Activated CD4-positive, alpha-beta T cell treated with anti-CD3 and anti-CD28 coated beads, Interleukin-2, amount 50 U/mL, for 16 hours (primary cell): Measurements from ENCODE around the gene CLRN1.

Source experiments
- DNase-seq: peaks from one replicate; pipeline ENCODE4 v3.0.0-alpha.2; 2020

CLRN1 gene

DNA sequence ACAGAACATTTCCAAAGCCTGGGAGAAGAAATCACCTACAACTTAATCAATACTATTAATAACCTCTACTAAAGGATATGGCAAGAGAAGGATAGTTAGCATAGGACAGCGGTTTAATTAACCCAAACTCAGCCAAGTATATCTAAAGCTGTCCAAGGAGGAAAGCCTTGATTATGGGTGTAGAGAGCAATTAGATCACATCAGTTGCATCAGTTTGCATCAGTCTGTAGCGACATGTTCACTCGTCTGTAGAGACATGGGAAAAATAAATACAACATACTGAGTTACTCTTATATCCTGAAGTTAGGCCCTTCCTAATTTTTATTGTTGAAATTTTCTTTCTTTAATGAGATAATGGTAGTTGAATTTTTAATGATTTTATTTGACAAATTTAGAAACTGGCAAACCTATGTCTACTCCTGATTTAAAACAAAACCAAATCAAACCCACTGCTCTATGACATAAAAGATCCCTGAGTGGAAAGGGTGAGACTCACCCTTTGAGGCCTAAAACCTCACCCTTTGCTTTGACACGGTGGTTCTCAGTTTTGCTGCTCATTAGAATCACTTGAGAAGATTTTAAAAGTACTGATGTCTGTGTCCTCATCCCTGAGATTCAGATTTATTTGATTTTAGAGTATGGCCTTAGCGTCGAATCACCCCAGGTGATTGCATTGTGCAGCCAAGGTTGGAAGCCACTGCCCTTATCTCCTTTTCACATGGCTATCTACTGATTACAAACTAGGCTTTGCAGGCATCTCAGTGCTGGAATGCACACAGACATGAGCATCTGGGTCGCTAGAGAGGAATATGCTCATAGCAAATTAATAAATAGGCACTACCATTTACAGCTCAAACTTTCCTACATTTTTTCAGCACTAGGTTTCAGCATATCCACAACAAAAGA lies 2.8 kb upstream of the CLRN1 start:
- DNase-seq, result no peak

DNA sequence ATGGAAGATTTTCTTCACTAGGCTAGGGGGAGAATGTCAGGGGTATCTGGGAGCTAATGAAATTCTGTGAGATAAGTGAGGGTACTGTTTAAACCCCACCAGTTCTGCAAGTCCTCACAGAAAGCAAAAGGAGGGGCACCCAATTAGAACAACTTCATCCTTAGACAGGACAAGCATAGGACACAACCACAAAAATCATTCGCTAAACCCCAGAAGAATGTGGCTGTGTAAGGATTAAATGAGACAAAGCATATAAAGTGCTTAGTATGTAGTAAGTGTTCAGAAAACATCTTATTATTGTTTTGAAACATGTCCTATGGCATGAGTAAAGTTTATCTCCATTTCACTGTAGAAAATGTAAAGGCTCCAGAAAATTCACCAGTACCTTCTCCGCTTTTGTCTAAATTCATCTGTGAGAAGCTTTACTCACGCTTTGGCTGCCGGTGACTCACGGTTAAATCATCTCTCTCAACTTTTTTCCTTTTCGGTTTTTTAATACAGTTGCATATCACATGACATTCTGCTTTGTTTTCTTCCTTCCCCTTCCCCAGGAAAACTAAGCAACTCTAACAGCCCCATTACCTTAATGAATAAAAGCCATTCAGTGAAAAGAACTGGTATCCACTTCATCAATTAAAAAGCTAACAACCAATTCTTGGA lies 1.7 kb downstream of the CLRN1 start:
- no peak for DNase-seq

DNA sequence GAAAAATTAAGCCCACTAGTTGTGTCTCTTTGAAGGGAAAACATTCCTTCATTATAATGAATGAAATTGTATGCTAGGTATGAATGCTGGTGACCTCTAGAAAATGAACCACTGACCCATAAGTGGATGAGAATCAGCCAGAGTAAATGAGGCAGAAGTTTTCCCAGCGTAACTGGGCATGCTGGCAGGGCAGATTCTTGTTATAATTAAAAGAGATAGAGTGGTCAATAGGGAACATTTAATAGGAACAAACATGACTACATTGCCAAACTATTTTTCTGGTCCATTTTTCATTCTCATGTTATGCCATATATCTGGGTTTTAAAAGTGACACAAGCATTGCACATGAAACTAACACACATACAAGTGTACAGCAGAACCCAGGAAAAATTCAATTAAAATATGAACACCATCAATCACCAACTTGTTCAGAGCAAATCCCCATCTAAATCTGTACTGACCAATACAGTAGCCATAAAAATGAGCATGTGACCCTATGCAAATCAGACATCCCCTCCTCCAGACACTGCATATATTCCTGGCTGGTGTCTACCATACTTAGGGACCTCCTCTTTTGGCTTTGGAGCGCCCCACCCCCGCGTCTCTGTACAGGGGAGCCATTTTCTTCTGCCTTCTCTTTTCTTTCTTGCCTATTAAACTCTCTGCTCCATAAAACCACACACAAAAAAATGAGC lies 4.0 kb downstream of the CLRN1 start:
- no peak for DNase-seq

DNA sequence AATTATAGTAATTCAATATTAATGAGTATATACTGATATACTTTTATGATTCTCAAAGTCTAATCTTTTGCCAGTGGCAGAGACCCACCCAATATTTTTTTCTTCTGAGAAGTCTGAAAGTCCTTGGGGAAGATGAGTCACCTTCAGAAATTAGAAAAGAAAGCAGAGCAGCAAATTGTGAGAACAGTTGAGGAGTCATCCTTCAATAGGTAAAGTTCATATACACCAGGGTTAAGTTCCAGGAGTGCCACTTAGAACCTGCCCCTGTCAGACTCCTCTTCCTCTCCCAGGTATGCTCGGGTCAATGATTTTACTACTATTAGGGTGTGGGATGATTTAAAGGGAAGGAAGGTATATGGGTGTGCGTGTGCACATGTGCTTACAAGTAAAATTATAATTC lies 7.1 kb downstream of the CLRN1 start:
- no peak for DNase-seq

DNA sequence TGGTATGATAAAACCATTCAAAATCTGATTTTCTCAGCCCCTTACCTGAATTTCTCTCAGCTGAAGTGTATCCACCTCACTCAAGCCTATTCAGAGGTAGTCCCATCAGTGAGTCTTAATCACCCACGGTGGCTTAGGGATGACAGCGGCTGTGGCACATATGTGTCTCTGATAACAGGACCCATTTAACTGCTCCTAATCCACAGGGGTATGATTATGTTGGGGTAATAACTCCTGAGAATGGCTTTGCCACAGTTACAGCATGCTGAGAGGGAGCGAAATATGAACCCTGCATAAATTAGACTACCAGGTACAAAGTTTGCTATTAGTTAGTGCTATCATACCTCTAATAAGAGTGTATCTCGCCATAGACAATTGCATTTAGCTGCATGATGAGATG lies 10.6 kb downstream of the CLRN1 start:
- DNase-seq, result no peak

DNA sequence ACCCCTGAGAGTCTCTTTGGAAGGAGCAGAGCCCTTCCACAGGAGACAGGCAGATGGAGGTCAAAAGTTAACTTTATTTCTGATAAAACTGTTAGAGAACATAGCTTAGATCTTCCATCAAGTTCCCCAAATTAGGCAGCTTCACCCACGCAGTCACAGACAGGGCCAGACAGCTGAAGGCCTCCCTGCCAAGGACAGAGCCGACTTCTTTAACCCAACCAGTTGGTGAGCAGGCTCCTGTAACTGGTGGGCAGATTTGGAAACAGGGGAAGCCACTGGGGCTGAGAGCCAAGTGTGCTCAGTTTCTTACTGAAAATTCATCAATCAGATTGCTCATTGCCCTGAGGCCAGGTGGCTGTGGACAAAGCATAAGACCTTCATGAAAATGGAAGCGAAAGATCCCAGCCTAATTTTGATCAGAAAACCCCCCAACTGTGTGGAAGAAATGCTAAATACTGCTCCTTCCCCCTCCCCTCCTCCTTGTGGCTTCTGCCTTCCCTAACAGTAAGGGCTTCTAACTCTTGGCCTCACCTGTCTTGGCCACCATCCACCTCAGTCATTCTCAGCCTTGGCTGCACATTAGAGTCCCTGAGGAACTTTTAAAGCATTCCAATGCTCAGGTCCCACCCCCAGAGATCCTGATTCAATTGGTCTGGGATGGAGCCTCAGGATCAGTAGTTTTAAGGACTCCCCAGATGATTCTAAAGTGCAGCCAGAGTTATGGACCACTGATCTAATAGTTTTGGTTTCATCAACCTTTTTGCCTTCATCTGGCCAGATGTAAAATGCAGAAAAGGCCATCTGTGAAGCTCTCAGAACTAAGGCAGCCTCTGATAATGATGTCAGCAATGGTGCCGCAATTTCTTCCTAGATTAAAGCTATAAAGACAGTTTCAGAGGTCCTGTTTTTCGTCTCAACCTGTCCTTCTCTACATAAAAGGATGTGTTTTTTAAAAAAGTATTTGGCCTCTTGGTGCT lies 11.5 kb downstream of the CLRN1 start:
- DNase-seq, result no peak

DNA sequence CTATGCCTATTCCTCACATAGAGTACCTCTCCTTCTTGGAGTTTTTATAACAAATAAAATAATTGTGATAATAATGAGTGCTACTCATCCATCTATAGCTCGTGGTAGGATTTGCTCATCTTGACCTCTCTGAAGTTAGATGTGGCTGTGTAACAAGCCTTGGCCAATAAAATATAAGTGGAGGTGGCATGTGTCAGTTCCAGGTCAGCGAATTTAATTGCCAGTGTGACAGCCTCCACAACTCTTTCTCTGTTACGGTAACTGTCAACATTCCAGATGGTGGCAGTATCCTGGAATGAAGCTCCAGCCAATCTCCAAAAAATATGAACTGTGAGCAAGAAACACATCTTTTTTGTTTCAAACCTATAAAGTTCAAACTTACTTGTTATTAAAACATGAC lies 13.8 kb downstream of the CLRN1 start:
- DNase-seq, result no peak

DNA sequence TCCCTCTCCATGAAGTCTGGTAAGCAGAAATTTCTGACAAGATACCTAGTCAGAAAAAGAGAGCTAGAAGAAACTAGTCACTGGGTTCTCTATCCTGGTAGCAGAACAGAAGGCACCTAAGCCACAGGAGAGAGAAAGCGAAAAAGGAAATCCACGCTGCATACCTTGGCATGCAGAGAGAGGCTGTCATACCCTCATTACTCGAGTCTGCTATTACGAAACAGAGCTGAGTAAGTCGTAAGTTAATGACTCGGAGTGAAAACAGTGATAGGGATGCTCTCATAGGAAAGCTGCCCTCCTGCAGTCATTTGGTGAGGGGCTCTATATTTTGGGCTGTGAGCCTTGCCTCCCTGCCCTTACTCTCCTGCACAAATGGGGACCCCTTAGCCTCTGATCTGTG lies 16.2 kb downstream of the CLRN1 start:
- peak; percentile 39 for DNase-seq

DNA sequence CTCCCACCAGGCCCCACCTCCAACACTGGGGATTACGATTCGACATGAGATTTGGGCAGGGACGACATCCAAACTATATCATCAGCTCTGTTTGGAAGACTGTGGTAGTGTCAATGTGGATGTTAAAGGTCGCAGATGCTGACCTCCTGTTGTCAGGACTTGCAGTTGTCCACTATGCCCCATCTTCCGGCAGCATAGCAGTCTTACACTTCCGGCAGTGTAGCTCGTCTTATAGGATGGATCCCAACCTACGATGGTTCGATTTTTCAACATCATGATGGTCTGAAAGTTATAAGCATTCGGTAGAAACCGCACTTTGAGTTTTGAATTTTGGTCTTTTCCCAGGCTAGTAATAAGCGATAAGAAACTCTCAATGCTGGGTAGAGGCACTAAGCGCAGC lies 20.6 kb downstream of the CLRN1 start:
- no peak for DNase-seq

DNA sequence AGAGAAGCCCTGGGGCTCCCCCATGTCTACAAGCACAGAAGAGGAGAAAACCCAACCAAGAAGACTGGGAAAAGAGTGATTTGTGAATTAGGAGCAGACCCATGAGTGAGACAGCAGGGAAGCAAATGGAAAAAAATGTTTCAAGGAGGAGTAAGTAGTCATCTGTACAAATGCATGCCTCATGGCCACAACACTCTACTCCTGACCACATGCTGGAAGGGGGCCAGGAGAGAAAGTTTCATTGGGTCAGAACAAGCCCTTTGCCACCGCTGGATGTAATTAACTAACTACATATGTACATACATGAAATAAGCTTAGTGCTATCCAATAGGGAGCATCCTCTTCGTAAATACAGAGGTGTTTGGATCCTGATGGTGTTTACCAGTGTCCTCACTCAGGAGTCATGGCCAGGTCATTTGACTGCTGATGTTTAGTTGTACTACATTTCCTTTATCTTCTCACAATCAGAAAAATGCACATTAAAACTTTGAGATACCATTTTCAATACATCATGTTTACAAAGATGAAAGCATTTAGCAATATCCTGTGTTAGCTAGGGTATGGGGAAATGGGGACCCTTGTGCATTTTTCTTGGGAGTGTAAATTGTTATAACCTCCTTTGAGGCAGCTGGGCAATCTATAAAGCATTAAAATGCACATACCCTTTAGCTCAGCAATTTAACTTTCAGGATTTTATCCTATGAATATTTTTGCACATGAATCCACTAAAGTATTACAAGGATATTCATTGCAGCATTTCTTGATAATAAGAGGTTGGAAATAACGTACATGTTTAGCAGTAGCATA lies 27.1 kb downstream of the CLRN1 start:
- DNase-seq, result no peak

DNA sequence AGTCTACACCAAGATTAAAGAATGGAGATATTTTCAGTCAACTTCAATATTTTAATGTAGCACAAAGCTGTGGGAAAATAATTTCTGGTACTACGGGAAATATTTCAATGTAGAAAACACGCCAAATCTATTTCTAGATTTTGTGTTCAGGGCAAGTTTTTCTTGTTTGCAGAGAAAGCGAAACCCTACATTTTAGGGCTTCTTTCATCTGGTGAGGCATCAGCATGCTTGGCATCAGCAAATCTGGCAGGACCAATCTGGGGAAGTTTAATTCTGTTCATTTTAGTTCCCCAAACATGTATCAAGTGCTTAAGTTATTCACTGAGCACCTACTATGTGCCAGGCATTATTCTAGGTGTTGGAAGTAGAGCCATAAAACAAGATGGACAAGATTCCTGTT lies 30.3 kb downstream of the CLRN1 start:
- DNase-seq, result no peak

DNA sequence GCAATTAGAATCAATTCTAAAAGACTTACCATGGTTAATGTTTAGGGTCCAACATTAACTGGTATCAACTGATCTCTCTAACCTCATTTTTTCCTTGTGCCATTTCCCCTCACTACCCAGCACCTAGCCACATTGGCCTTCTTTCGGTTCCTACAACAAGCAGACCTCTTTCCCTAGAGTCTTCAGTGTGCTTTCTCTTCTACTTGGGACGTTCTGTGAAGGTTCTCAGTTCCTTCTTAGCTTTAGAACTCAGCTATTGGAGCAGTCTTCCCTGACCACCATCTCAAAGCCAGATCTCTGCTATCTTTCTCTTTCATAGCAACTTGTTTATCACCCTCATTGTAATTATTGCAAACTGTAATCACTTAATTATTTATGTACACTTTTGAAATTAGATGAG lies 35.8 kb downstream of the CLRN1 start:
- DNase-seq, result no peak

DNA sequence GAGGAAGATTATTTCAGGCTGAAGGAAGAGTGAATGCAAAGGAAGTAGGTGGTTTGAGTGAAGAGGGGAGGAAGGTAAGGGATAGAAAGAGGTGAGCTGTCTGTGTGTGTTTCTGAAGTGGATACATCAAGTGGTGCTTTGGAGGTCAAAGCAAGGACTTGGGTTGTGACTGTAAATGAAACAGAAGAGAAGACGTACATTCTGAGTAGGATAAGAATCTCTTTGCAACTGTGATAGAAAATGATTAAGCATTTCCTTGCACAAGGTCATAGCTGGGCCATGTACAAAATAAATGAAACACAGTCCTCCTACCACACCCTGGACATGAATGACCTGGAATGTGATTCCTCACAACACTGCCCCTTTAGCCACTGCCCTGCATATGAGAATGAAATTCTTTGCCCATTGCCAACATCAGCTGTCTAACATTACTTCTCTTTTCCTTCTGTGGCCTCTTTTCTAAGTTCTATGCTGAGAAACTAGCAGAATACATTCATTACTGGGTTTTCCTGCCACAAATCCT lies 39.0 kb downstream of the CLRN1 start:
- DNase-seq, result no peak

DNA sequence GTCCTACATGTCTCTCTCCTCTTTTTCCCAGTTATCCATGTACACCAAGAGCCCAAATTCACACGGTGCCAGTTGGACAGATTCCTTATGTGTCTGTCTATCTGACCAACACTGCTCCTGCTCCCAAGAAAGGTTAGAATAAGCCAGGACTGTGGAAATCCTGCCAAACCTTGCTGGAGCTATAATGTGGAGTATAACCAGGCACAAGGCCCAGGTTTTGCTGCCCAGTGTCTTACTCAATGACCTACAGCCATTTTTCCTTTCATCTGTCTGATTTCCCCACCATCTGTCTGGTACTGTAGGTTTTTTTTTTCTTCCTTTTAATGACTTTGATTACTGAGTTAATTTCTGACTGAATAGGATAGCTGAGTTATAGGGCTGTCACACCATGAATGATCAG lies 40.8 kb downstream of the CLRN1 start:
- no peak for DNase-seq

DNA sequence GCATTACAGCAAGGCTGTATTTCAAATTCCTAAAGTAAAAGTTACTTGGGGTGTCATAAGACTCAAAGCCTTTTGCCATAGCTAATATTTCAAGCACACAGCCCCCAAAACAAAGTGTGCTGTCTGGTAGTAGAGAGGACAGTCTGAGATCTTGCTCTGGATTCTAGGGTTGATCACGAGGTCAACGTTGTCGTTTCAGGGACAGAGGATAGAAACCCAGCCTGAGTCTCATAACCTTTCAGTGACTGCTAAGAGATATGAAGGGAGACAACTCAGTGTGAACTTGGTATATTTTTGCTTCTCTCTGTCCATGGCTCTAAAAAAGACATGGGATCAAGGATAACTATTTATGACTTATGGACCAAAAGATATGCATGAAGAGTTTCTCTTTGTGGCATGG lies 41.7 kb downstream of the CLRN1 start:
- DNase-seq, result no peak

DNA sequence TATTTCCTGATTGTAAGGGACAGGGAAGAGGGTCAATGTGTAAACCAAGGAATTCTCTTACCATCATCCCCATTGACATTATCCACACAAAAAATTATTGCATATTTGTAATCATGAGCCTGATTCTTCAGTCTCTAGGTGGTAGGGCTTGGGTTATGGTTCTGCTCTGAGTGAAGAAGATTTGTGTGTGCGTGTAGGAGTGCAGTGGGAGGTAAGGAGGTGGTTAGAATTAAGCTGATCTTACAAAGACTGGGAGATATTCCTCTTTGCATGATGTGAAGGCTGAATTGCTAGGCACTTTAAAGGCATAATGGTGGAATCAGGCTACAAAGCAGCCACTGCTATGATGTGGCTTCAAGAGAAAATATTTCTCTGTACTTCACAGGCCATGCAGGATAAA lies 44.3 kb downstream of the CLRN1 start:
- no peak for DNase-seq

DNA sequence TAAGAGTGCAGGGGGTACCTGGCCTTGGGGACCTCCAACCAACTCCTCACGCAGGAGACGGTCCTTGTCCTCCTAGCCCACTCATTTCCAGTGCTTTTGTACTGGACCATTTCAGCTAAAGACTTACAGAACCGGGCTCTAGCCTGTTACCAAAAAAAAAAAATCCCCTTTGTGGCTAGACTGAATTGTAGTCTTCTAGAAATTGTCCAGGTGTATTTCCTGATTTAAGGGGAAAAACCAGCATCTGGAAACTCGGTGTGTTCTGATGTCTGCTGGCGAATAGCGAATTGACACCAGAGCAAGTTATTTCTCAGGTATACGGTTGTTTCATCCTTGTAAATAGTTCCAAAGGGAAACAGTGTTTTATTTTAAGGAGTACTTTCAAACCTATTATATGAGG lies 46.2 kb downstream of the CLRN1 start:
- DNase-seq, result no peak

DNA sequence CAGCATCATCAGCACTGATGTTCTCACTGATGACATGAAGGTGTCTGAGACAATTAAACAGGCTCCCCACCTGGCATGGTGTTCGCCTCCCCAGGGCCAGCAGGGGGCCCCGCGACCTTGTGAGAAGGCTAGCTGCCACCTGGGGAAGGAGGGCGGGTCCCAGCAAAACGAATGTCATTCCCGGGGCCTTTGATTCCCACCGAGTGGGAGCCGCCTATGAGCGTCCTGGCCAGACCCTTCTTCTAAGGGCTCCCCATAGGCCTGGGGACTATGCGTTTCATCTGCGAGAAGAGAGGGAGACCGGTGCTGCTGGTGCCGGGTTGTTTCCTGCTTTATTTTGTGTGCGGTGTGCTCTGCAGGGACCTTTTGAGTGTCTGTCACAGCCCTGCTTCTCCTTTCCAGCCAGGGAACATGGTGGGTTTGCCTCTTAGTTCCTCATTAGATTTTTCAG lies 46.8 kb downstream of the CLRN1 start:
- DNase-seq, result peak; percentile 65

DNA sequence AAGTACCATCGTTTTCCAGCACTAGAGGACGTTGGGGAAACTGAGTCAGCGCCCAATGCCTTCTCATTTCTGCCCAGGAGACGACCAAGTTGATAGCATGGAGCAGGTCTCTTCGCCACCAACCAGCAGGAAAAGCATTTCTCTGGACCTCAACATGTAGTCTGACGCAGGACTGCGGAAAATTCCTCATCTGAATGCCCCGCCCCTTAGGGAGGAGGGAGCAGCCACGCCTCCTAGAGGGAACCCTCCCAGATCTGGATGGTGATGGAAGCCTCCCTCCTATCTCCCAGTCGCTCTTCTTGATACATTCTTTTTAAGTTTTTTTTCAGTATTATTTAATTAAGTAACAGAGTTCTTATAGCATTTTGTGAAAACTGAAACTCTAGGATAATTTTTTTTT lies 49.9 kb downstream of the CLRN1 start:
- no peak for DNase-seq

DNA sequence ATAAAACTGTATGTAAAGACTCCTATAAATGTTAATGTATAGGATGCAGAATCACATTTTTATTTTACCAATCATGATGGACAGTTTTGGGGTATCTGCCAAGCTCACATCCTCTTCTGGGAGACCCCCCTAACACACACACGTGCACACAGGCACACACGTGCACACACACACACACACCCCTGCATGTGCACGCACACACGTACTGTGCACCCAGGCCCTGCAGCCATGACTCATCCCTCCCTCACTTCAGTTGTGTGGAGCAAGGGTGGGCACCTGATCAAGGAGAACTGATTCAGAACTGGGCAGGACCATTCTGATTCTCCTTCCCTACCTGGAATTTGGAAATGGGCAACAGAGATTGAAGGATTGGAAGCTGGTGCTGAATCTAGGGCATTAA lies 51.3 kb downstream of the CLRN1 start:
- no peak for DNase-seq

DNA sequence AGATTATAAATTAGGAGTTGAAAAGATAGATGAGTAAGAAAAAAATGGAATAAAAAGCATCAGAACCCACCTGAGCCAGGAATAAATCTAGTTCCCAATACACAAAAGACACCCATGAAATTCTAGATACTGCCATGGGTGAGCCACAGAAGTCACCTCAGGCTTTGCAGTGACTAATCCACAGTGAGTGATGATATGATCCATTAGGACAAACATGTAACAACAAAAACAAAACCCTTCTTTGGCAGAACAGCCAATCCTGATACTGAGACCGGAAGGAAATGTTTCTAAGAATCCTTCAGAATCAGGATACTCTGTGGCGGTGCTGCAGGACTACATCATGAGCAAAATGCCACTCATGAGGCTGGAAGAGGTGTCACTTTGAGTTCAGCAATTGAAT lies 52.3 kb downstream of the CLRN1 start:
- DNase-seq, result no peak

DNA sequence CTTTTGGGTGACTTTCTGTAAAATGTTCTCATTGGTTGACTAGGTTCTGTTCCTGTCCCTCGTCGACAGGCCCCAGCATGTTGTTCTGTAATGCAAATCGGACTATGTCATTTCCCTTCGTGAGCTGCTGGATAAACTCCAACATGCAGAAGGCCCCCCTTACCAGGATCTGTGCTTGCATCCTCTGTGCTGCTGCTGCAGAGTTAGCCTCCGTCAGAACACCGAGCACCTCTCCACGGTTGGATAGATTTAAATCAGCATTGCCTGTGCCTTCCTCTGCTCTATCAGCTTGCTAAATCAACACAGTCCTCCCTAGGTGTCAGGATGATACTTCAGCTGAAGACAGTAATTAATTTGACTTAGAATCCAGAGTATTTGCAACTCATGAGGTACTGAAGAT lies 54.6 kb downstream of the CLRN1 start:
- DNase-seq, result no peak
